ENCODE measurements around the gene PRAMEF2. TPM values are rescaled to one million over a fixed set of nuclear protein-coding genes. Genes with fewer than 3 reads are reported as not detected.
"Not testable (repeated sequence)": the region's sequence is repeated elsewhere in the genome, so short reads cannot be mapped to it uniquely, and the experiment has no call there.

PRAMEF2 gene
- polyA plus RNA-seq, 2 donors: not detected

- not testable (repeated sequence) for H3K36me3 ChIP-seq (ENCODE audit: control insufficient read depth in 2 of 2, insufficient read depth in 2 of 2, low read length in 1 of 2); H3K27me3 ChIP-seq (ENCODE audit: control insufficient read depth in 1 of 2, insufficient read depth in 2 of 2, low read length in 2 of 2); H3K9me3 ChIP-seq (ENCODE audit: control insufficient read depth in 2 of 2, insufficient read depth in 1 of 2, low read depth in 1 of 2, low read length in 1 of 2); H3K4me3 ChIP-seq (ENCODE audit: low read depth in 1 of 2, low read length in 2 of 2); H3K27ac ChIP-seq (ENCODE audit: low read depth in 2 of 2, low read length in 1 of 2); H3K4me1 ChIP-seq (ENCODE audit: control insufficient read depth in 2 of 2, insufficient read depth in 2 of 2, low read length in 1 of 2)
- WGBS, 2 donors: 84 to 86% methylated on average over 4 to 5 of the region's 7 CpGs
Measured at GRCh38 chr1:12863131-12863880, 6.4 kb downstream of the PRAMEF2 start.

GRCh38 chr1:12878453-12878852 lies 21.6 kb downstream of the PRAMEF2 start:
- 76 to 82% methylated on average over 3 of the region's 4 CpGs for WGBS, 2 donors
- not testable (repeated sequence) for H3K4me1 ChIP-seq (ENCODE audit: control insufficient read depth in 2 of 2, insufficient read depth in 2 of 2, low read length in 1 of 2); H3K27me3 ChIP-seq (ENCODE audit: control insufficient read depth in 1 of 2, insufficient read depth in 2 of 2, low read length in 2 of 2); H3K27ac ChIP-seq (ENCODE audit: low read depth in 2 of 2, low read length in 1 of 2); H3K4me3 ChIP-seq (ENCODE audit: low read depth in 1 of 2, low read length in 2 of 2); H3K9me3 ChIP-seq (ENCODE audit: control insufficient read depth in 2 of 2, insufficient read depth in 1 of 2, low read depth in 1 of 2, low read length in 1 of 2); H3K36me3 ChIP-seq (ENCODE audit: control insufficient read depth in 2 of 2, insufficient read depth in 2 of 2, low read length in 1 of 2)

- not testable (repeated sequence) for H3K9me3 ChIP-seq (ENCODE audit: control insufficient read depth in 2 of 2, insufficient read depth in 1 of 2, low read depth in 1 of 2, low read length in 1 of 2); H3K27me3 ChIP-seq (ENCODE audit: control insufficient read depth in 1 of 2, insufficient read depth in 2 of 2, low read length in 2 of 2); H3K4me1 ChIP-seq (ENCODE audit: control insufficient read depth in 2 of 2, insufficient read depth in 2 of 2, low read length in 1 of 2); H3K36me3 ChIP-seq (ENCODE audit: control insufficient read depth in 2 of 2, insufficient read depth in 2 of 2, low read length in 1 of 2); H3K4me3 ChIP-seq (ENCODE audit: low read depth in 1 of 2, low read length in 2 of 2); H3K27ac ChIP-seq (ENCODE audit: low read depth in 2 of 2, low read length in 1 of 2)
- WGBS, 2 donors: 74% methylated on average over 3 of the region's 3 CpGs
Measured at GRCh38 chr1:12886101-12886500, 29.2 kb downstream of the PRAMEF2 start, which contains the start of gene PRAMEF4. PRAMEF4 (minus strand) TSS chr1:12886201; CDS start chr1:12883394, 2,807 bp downstream.

- H3K36me3 ChIP-seq (ENCODE audit: control insufficient read depth in 2 of 2, insufficient read depth in 2 of 2, low read length in 1 of 2); H3K9me3 ChIP-seq (ENCODE audit: control insufficient read depth in 2 of 2, insufficient read depth in 1 of 2, low read depth in 1 of 2, low read length in 1 of 2); H3K27me3 ChIP-seq (ENCODE audit: control insufficient read depth in 1 of 2, insufficient read depth in 2 of 2, low read length in 2 of 2); H3K4me3 ChIP-seq (ENCODE audit: low read depth in 1 of 2, low read length in 2 of 2); H3K4me1 ChIP-seq (ENCODE audit: control insufficient read depth in 2 of 2, insufficient read depth in 2 of 2, low read length in 1 of 2); H3K27ac ChIP-seq (ENCODE audit: low read depth in 2 of 2, low read length in 1 of 2): not testable (repeated sequence)
- 60% methylated on average over 1 of the region's 1 CpG for WGBS, 2 donors
Measured at GRCh38 chr1:12898170-12898569, 41.3 kb downstream of the PRAMEF2 start, which contains the start of gene PRAMEF10. PRAMEF10 (minus strand) TSS chr1:12898270; CDS start chr1:12895847, 2,423 bp downstream.

GRCh38 chr1:12899186-12899585 lies 42.3 kb downstream of the PRAMEF2 start:
- not testable (repeated sequence) for H3K27ac ChIP-seq (ENCODE audit: low read depth in 2 of 2, low read length in 1 of 2); H3K4me3 ChIP-seq (ENCODE audit: low read depth in 1 of 2, low read length in 2 of 2); H3K36me3 ChIP-seq (ENCODE audit: control insufficient read depth in 2 of 2, insufficient read depth in 2 of 2, low read length in 1 of 2); H3K4me1 ChIP-seq (ENCODE audit: control insufficient read depth in 2 of 2, insufficient read depth in 2 of 2, low read length in 1 of 2); H3K9me3 ChIP-seq (ENCODE audit: control insufficient read depth in 2 of 2, insufficient read depth in 1 of 2, low read depth in 1 of 2, low read length in 1 of 2); H3K27me3 ChIP-seq (ENCODE audit: control insufficient read depth in 1 of 2, insufficient read depth in 2 of 2, low read length in 2 of 2)

- not testable (repeated sequence) for H3K9me3 ChIP-seq (ENCODE audit: control insufficient read depth in 2 of 2, insufficient read depth in 1 of 2, low read depth in 1 of 2, low read length in 1 of 2); H3K27me3 ChIP-seq (ENCODE audit: control insufficient read depth in 1 of 2, insufficient read depth in 2 of 2, low read length in 2 of 2); H3K36me3 ChIP-seq (ENCODE audit: control insufficient read depth in 2 of 2, insufficient read depth in 2 of 2, low read length in 1 of 2); H3K27ac ChIP-seq (ENCODE audit: low read depth in 2 of 2, low read length in 1 of 2); H3K4me3 ChIP-seq (ENCODE audit: low read depth in 1 of 2, low read length in 2 of 2); H3K4me1 ChIP-seq (ENCODE audit: control insufficient read depth in 2 of 2, insufficient read depth in 2 of 2, low read length in 1 of 2)
- WGBS, 2 donors: 47 to 59% methylated on average over 3 to 4 of the region's 5 CpGs
Measured at GRCh38 chr1:12903793-12904572, 47.1 kb downstream of the PRAMEF2 start.

Other genes with a start within 250 kb of the PRAMEF2 start
- gene DHRS3, start 238.9 kb upstream of the PRAMEF2 start, polyA plus RNA-seq: 10 to 100 TPM; 73.1 to 83.7 TPM
- not detected for gene AADACL4, start 213.0 kb upstream of the PRAMEF2 start, polyA plus RNA-seq
- not detected for gene AADACL3, start 141.0 kb upstream of the PRAMEF2 start, polyA plus RNA-seq
- not detected for gene CFAP107, start 110.9 kb upstream of the PRAMEF2 start, polyA plus RNA-seq
- gene PRAMEF12, start 83.3 kb upstream of the PRAMEF2 start, polyA plus RNA-seq: not detected
- not detected for gene PRAMEF1, start 65.7 kb upstream of the PRAMEF2 start, polyA plus RNA-seq
- not detected for gene PRAMEF11, start 25.7 kb upstream of the PRAMEF2 start, polyA plus RNA-seq
- not detected for gene HNRNPCL1, start 8.4 kb upstream of the PRAMEF2 start, polyA plus RNA-seq
- gene PRAMEF4, start 29.1 kb downstream of the PRAMEF2 start, polyA plus RNA-seq: not detected
- gene PRAMEF10, start 41.2 kb downstream of the PRAMEF2 start, polyA plus RNA-seq: not detected
- gene PRAMEF7, start 59.5 kb downstream of the PRAMEF2 start, polyA plus RNA-seq: not detected
- not detected for gene PRAMEF6, start 90.5 kb downstream of the PRAMEF2 start, polyA plus RNA-seq
- not detected for gene PRAMEF27, start 199.5 kb downstream of the PRAMEF2 start, polyA plus RNA-seq
- gene HNRNPCL3, start 203.7 kb downstream of the PRAMEF2 start, polyA plus RNA-seq: not detected
- gene PRAMEF25, start 213.7 kb downstream of the PRAMEF2 start, polyA plus RNA-seq: not detected

All from esophagus (tissue), 2 donors.